Rectal smooth muscle tissue (tissue), 1 donor: Measurements from ENCODE around the gene PTEN.

Experiments
- H3K27ac ChIP-seq: one replicate; pipeline ENCODE4 v1.7.0; 2013; ENCODE audit warnings: low read depth, low read length, inconsistent platforms
- H3K27me3 ChIP-seq: one replicate; pipeline ENCODE4 v1.7.0; 2013; ENCODE audit warnings: low read length; ENCODE audit not compliant: control insufficient read depth, insufficient read depth
- H3K36me3 ChIP-seq: one replicate; pipeline ENCODE4 v1.7.0; 2013; ENCODE audit warnings: low read length; ENCODE audit not compliant: control insufficient read depth, insufficient read depth
- H3K4me1 ChIP-seq: one replicate; pipeline ENCODE4 v1.7.0; 2013; ENCODE audit warnings: low read length; ENCODE audit not compliant: control insufficient read depth, insufficient read depth
- H3K4me3 ChIP-seq: one replicate; pipeline ENCODE4 v1.7.0; 2013; ENCODE audit warnings: low read length
- H3K9ac ChIP-seq: one replicate; pipeline ENCODE4 v1.7.0; 2013; ENCODE audit warnings: low read length

Gene PTEN

GRCh38 chr10:87979847-87980246 lies 116.4 kb downstream of the PTEN start:
- Histone ChIP-seq H3K27ac (no peak overlapping the region), H3K36me3 (no peaks in the 10 kb centered on the region), H3K9ac (no peak overlapping the region), H3K4me3 (no peak overlapping the region), H3K4me1 (no peaks in the 10 kb centered on the region), H3K27me3 (no peaks in the 10 kb centered on the region)

DNA sequence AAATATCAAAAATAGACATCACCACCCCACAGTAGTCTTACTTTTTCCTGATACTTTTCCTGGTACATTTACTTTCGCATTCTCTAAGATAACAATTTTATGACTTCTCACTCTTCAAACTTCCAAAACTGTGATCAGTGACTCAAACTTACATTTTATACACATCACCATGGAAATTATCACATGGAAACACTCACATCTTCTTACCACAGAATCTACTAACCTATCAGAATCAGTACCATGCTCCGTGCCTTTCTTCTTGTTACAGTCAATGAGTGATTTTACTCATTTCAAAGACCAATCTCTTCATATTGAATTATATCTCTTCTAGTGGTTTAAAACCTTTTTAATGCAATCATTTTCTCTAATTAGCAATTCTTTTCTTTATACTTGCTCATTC lies 120.3 kb downstream of the PTEN start:
- H3K27ac ChIP-seq = no peak overlapping the region
- H3K9ac ChIP-seq = no peak overlapping the region
- no peak overlapping the region for H3K4me3 ChIP-seq
- no peaks in the 10 kb centered on the region for H3K36me3 ChIP-seq
- H3K27me3 ChIP-seq = no peaks in the 10 kb centered on the region
- H3K4me1 ChIP-seq = no peaks in the 10 kb centered on the region

- Histone ChIP-seq H3K4me3 (no peak overlapping the region), H3K27ac (no peak overlapping the region), H3K4me1 (no peaks in the 10 kb centered on the region), H3K9ac (no peak overlapping the region), H3K36me3 (no peaks in the 10 kb centered on the region), H3K27me3 (no peaks in the 10 kb centered on the region)
Observed at GRCh38 chr10:87987206-87987605, 123.8 kb downstream of the PTEN start.

DNA sequence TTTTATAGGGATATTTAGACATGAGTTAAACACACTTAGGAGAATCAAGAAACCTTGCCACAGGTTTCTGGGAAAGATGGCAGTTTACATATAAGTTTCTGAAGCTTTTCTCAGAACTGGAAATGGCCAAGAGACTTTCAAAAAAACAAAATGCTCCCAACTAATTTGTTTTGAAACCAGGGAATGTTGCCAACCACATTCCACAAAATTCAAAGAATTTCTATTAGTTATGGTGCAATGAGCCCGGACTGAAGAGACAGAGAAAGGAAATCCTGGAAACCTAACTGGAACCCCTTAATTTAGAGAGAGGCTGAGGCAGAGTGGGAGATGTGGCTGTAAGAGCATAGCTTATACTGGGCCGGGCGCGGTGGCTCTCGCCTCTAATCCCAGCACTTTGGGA lies 128.5 kb downstream of the PTEN start:
- H3K9ac ChIP-seq = no peak overlapping the region
- no peaks in the 10 kb centered on the region for H3K4me1 ChIP-seq
- H3K27me3 ChIP-seq = no peaks in the 10 kb centered on the region
- no peak overlapping the region for H3K27ac ChIP-seq
- H3K36me3 ChIP-seq = no peaks in the 10 kb centered on the region
- no peak overlapping the region for H3K4me3 ChIP-seq

DNA sequence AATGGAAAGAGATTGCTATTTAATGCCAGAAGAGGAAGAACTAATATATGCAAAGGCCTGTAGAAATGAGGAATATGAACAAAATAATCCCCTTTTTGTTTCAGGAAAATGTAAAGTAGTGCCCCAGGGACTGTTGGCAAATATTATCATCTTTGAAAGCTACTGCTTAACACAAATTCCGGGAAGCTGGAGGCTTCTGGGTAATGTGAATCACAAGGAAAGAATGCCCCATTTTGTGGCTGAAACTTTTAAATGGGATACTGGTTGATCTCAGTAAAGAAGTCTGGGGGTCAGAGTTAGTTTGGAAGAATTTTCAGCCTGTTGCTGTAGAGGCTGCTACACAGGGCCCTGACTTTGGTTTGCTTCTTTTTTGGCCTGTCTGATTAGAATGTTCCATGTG lies 141.0 kb downstream of the PTEN start:
- Histone ChIP-seq H3K27me3 (no peaks in the 10 kb centered on the region), H3K9ac (no peak overlapping the region), H3K4me3 (no peak overlapping the region), H3K36me3 (no peaks in the 10 kb centered on the region), H3K4me1 (no peaks in the 10 kb centered on the region), H3K27ac (no peak overlapping the region)

DNA sequence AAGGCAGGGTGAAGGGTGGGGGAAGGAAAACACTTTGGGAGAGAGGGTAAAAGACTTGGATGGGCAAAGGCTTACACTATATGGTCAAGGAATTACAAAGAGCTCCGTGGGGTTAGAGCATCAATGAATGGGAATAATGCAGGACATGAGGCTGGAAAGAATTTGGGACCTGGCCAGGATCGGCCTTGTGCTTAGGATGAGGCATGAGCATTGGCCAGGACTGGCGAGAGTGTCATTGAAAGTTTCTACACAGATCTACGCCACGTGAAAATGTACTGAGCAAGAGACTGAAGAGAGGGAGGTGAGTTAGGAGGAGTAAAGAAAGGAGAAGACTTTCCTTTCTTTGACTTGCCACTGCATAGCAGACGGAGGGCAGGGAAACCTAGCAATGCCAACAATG lies 142.8 kb downstream of the PTEN start:
- Histone ChIP-seq H3K9ac (no peak overlapping the region), H3K27me3 (no peaks in the 10 kb centered on the region), H3K27ac (no peak overlapping the region), H3K4me3 (no peak overlapping the region), H3K4me1 (no peaks in the 10 kb centered on the region), H3K36me3 (no peaks in the 10 kb centered on the region)

- Histone ChIP-seq H3K27ac (no peak overlapping the region), H3K27me3 (no peaks in the 10 kb centered on the region), H3K9ac (no peak overlapping the region), H3K4me1 (no peaks in the 10 kb centered on the region), H3K36me3 (no peaks in the 10 kb centered on the region), H3K4me3 (no peak overlapping the region)
Observed at GRCh38 chr10:88008866-88009470, 145.5 kb downstream of the PTEN start.

GRCh38 chr10:88012641-88013040 lies 149.2 kb downstream of the PTEN start:
- no peak overlapping the region for H3K9ac ChIP-seq
- H3K27me3 ChIP-seq = no peaks in the 10 kb centered on the region
- no peaks in the 10 kb centered on the region for H3K36me3 ChIP-seq
- H3K4me3 ChIP-seq = no peak overlapping the region
- H3K27ac ChIP-seq = no peak overlapping the region
- no peaks in the 10 kb centered on the region for H3K4me1 ChIP-seq

DNA sequence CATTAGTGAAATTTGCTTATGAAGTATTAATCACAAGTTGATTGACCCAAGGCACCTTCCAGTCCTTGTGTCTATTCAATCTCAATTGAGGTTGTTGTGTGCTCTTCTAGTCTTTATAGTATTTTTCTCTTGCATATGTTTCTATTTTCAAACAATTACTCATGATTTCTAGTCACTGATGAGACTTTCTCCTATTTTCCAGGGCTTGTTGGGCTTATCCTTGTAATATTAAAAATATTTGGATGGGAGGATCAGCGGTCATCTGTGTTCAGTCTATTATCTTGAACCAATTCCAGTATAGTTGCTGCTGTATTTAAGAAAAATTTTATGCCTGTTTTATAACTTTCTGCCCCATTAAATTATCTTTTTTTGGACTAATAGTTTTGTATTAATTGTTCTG lies 154.4 kb downstream of the PTEN start:
- no peak overlapping the region for H3K27ac ChIP-seq
- no peaks in the 10 kb centered on the region for H3K36me3 ChIP-seq
- H3K27me3 ChIP-seq = no peaks in the 10 kb centered on the region
- no peak overlapping the region for H3K9ac ChIP-seq
- no peaks in the 10 kb centered on the region for H3K4me1 ChIP-seq
- H3K4me3 ChIP-seq = no peak overlapping the region

DNA sequence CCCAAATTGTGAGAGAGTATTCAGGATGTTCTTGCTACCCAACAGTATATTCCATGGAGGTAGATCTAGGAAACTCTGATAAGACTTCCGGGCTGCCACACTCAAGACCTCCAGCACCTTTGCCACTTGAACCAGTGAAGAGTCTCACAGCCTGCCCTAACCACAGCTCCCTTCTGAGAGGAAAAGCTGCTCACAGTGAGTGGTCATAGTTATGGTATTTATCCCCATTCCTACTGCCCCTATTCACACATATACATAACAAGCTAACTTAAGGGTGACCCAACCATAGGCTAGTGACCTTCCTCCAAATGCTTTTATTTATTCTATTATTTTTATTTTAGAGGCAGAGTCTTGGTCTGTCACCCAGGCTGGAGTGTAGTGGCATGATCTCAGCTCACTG lies 156.3 kb downstream of the PTEN start:
- no peak overlapping the region for H3K4me3 ChIP-seq
- no peaks in the 10 kb centered on the region for H3K36me3 ChIP-seq
- H3K9ac ChIP-seq = no peak overlapping the region
- no peaks in the 10 kb centered on the region for H3K4me1 ChIP-seq
- H3K27ac ChIP-seq = no peak overlapping the region
- H3K27me3 ChIP-seq = no peaks in the 10 kb centered on the region
